ENCODE results near the gene NPTXR. TPM values are rescaled to one million over a fixed set of nuclear protein-coding genes. Genes with fewer than 3 reads are reported as not detected.

NPTXR gene
- total RNA-seq, 1 donor from 2014 or later: 1.7 TPM

DNA sequence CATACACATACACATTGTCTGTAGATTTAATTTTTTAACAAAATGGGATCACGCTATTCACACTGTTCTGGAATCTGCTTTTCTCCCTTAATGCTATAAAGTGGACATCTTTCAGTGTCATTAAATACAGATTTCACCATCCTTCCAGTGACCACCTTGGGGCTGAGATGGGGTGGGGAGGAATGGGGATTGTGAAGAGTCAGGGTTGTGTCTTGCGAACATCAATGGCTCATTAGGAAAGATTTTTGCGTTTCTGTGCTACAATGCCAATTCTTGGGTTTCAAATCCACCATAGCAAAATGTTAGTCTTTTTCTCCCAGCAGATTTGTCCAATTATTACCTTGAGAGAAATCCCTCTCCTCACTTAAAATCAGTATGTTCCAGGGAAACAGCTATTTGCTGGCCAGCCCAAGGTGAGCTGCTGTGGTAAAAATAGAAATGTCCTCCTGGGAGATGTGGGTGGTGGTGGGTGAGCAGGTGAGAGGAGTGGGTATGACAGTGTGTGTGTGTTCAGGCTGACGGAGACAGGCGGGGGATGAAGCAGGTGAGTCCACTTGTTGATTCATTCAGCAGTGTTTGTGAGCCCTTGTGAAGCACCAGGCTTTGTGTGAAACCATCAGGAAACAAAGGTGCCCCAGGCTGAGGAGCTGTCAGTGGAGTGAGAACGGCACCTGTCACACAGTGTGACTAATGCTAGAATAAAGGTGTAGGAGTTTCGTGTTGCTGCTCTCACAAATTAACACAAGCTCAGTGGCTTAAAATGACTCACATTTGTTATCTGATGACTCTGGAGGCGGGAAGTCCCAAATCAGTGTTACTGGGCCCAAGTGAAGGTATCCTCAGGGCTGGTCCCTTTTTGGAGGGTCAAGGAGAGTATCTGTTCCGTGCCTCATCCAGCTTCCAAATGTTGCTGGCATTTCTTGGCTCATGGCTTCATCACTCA is 29.9 kb upstream of the NPTXR start:
- intact Hi-C loops (cut with micrococcal nuclease): loop anchor here (1.0 to 5.0 kb wide), 3 partner anchors 54 to 116 kb away; partner anchors contain the start of gene SUN2
- peaks cover 34% of the 10 kb centered on the region for H3K4me1 Mint-ChIP-seq (ENCODE audit: low read depth)
- peaks cover 27% of the 10 kb centered on the region for H3K36me3 Mint-ChIP-seq (ENCODE audit: low read depth)
- H3K4me3 Mint-ChIP-seq (ENCODE audit: low read depth): peak overlapping the region; percentile 82
- H3K27ac Mint-ChIP-seq: peak overlapping the region; percentile 44
- no peaks in the 10 kb centered on the region for H3K9me3 Mint-ChIP-seq
- DNase-seq (ENCODE audit: low spot score): peak; percentile 43
- peaks cover 27% of the 10 kb centered on the region for H3K27me3 Mint-ChIP-seq (ENCODE audit: low read depth)

DNA sequence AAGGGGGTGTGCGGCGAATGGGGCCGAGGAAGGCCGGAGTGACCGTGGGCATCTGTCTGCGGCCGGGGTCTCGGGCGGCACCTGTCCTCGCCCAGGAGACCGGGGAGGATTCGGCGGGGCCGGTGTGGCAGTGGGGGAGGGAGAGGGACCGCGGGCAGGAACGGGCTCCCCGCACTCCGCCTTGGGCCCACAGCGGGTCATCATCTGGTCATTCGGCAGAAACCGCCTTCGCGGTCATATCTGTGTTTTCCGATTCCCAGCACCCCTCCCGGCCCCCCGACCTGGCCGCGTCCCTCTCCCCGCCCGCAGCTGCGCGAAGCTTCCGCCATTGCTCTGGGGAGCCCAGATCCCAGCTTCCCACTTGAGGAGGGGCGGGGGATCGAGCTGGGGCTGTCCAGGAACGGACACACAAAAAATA is 29.0 kb upstream of the NPTXR start:
- Mint-ChIP-seq H3K27me3 (ENCODE audit: low read depth) (peaks cover 24% of the 10 kb centered on the region), H3K4me1 (ENCODE audit: low read depth) (peaks cover 36% of the 10 kb centered on the region), H3K4me3 (ENCODE audit: low read depth) (peak overlapping the region; percentile 82), H3K36me3 (ENCODE audit: low read depth) (peaks cover 36% of the 10 kb centered on the region), H3K27ac (peak overlapping the region; percentile 53), H3K9me3 (no peaks in the 10 kb centered on the region)
- DNase-seq (ENCODE audit: low spot score): peak; percentile 17
- intact Hi-C loops (cut with micrococcal nuclease): loop anchor here (1.0 to 5.0 kb wide), 3 partner anchors 54 to 279 kb away; partner anchors contain the start of genes CBX7 and SUN2

DNA sequence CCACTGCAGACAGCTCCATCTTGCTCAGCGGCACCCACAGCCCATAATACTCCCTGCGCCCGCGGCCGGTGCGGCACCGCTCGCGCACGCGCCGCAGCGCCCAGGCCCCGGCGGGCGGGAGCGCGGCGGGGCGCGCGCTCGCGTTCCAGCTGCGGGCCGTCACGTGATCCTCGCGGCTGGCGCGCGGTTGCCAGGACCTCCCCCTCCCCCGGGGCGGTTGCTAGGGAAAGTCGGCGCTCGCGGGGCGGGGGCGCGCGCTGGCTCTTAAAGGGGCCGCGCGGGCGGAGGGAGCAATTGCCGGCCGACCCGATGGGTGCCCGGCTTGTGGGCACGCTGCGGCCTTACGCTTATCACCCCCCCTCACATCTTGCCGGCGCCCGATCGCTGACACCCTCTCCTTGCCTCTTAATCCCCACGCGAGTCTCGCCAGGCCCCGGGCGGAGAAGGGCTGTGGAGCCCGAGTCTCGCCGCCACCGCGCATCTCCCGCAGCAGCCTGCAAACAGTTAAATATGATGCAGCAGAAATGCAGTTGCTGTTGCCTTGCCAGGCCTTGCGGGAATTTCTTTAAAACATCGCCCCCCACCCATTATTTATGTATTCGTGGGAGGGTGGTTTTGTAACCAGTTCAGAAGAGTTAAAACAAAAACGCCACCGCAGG is 28.5 kb upstream of the NPTXR start, which contains the start of gene CBX6:
Gene CBX6 (minus strand): TSS at position 45 of the 659 bp plus-strand sequence. CDS start 26 bp downstream, at position 19.
- Mint-ChIP-seq H3K9me3 (no peaks in the 10 kb centered on the region), H3K4me1 (ENCODE audit: low read depth) (peaks cover 36% of the 10 kb centered on the region), H3K27me3 (ENCODE audit: low read depth) (peaks cover 23% of the 10 kb centered on the region), H3K4me3 (ENCODE audit: low read depth) (peak within 1 kb of the TSS; percentile 91), H3K27ac (peak within 1 kb of the TSS; percentile 80), H3K36me3 (ENCODE audit: low read depth) (peaks cover 40% of the 10 kb centered on the region)
- intact Hi-C loops (cut with micrococcal nuclease): loop anchor here (1.0 to 5.0 kb wide), 3 partner anchors 55 to 280 kb away; partner anchors contain the start of genes CBX7 and SUN2
- DNase-seq (ENCODE audit: low spot score): peak; percentile 92

DNA sequence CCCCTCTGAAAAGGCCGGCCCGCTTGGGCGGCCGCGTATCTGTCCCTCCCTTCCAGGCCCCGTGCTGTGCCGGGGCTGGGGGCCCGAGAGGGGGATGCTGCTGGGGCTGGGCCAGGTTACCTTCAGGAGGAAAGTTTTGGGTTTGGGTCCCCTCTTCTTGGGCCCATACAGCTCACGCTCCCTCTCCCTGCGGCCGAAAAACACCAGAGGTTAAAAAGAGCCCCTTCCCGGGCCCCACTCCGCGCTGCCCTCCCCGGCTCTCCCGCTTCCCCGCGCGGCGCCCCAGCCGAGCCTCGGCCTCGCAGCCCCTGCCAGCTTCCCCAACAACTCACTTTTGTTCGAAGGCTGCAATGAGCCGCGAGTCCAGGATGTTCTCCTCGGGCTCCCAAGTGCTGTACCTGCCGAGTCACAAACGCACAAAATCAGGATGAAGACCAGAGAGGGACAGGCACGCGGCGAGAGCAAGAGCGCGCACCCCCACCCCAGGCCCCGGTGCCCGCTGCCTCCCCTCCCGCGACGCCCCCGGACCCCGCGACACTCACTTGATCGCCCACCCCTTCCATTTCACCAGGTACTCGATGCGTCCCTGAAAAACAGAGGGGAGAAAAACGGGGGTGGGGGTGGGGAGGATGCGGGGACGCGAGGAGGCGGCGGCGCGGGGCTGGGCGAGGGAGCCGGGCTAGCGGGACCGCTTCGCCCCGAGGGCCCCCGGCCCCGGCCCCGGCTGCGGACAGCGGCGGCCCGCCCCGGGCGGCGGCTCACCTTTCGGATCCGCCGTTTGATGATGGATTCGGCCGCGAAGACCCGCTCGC is 27.7 kb upstream of the NPTXR start:
- intact Hi-C loops (cut with micrococcal nuclease): loop anchor here (1.0 to 5.0 kb wide), 4 partner anchors 56 to 281 kb away; partner anchors contain the start of genes CBX7 and SUN2
- Mint-ChIP-seq H3K27ac (peak overlapping the region; percentile 80), H3K4me3 (ENCODE audit: low read depth) (peak overlapping the region; percentile 91), H3K27me3 (ENCODE audit: low read depth) (peaks cover 20% of the 10 kb centered on the region), H3K4me1 (ENCODE audit: low read depth) (peaks cover 36% of the 10 kb centered on the region), H3K9me3 (no peaks in the 10 kb centered on the region), H3K36me3 (ENCODE audit: low read depth) (peaks cover 40% of the 10 kb centered on the region)
- no peak for DNase-seq (ENCODE audit: low spot score)

DNA sequence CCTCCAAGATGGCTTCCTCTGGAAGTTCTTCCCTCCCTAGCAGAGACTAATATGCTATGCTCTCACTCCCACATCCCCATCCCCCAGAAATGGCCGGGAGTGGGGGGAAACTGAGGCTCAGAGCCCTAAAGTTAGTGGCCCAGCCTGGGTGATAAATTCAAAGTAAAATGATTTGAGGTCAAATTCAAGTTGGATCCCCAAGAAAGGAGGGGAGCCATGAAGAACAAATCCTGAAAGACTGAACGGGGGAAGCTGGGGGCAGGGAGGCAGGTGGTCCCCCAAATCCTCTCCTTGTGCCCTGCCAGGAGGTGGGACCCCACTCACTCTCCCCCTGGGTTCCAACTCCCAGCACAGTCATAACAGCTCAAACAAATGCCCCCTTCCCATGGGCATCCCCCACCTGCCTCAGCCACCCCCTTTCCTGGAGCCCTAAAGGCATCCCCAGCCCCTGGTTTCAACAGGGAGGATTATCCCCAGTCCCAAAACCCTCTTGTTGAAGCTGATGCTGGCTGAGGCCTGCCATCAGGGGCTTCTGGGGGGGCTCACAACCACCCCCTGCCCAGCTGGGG is 27.0 kb upstream of the NPTXR start:
- Mint-ChIP-seq H3K9me3 (no peaks in the 10 kb centered on the region), H3K4me3 (ENCODE audit: low read depth) (peak overlapping the region; percentile 91), H3K27ac (peak overlapping the region; percentile 80), H3K27me3 (ENCODE audit: low read depth) (peaks cover 14% of the 10 kb centered on the region), H3K4me1 (ENCODE audit: low read depth) (peaks cover 36% of the 10 kb centered on the region), H3K36me3 (ENCODE audit: low read depth) (peaks cover 41% of the 10 kb centered on the region)
- intact Hi-C loops (cut with micrococcal nuclease): loop anchor here (1.0 to 5.0 kb wide), 5 partner anchors 56 to 246 kb away; partner anchors contain the start of gene SUN2
- no peak for DNase-seq (ENCODE audit: low spot score)

DNA sequence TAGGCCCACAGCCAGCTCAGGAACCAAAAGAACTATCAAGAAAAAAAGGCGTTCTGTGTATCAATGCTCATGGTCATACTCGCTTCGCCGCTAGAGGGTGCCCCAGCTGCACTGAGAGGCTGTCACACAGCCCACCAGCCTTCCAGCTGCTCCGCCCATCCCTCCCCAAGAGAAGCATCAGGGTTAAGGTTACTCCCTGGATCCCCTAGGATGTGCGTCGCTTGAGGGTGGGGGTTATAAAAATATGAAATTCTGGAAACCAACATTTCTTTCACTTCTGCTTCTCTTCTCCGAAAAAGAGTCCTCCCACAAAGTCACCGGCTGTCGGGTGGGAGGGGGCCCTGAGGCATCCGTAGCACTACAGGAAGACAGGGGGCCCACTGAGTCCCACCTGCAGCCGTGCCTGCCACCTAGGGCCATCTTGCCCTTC is 26.5 kb upstream of the NPTXR start:
- H3K4me1 Mint-ChIP-seq (ENCODE audit: low read depth): peaks cover 38% of the 10 kb centered on the region
- DNase-seq (ENCODE audit: low spot score): peak; percentile 79
- intact Hi-C loops (cut with micrococcal nuclease): loop anchor here (1.0 to 5.0 kb wide), 5 partner anchors 57 to 246 kb away; partner anchors contain the start of gene SUN2
- no peaks in the 10 kb centered on the region for H3K9me3 Mint-ChIP-seq
- peaks cover 14% of the 10 kb centered on the region for H3K27me3 Mint-ChIP-seq (ENCODE audit: low read depth)
- H3K36me3 Mint-ChIP-seq (ENCODE audit: low read depth): peaks cover 46% of the 10 kb centered on the region
- H3K4me3 Mint-ChIP-seq (ENCODE audit: low read depth): peak overlapping the region; percentile 91
- peak overlapping the region; percentile 80 for H3K27ac Mint-ChIP-seq

DNA sequence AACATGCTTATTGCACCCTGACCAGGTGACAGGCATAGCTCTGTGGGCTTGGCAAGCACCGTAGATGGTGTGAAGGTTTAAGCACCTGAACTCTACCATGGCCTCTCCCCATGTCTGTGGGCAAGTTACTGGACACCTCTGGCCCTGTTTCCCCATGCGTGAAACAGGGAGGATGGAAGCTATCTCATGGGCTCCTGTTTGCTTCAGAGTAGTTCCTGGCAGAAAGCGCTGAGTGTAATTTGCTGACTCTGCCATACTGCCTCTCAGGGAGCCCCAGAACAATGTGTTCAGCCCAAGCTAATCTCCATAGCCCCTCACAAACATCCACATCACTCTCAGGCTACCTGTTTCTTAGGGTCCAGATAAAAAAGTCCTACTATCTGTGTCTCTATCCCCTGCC is 25.8 kb upstream of the NPTXR start:
- Mint-ChIP-seq H3K9me3 (no peaks in the 10 kb centered on the region), H3K27ac (no peak overlapping the region), H3K36me3 (ENCODE audit: low read depth) (peaks cover 47% of the 10 kb centered on the region), H3K4me3 (ENCODE audit: low read depth) (peak overlapping the region; percentile 91), H3K4me1 (ENCODE audit: low read depth) (peaks cover 35% of the 10 kb centered on the region), H3K27me3 (ENCODE audit: low read depth) (peaks cover 8% of the 10 kb centered on the region)
- DNase-seq (ENCODE audit: low spot score): no peak
- intact Hi-C loops (cut with micrococcal nuclease): loop anchor here (1.0 to 5.0 kb wide), 5 partner anchors 58 to 247 kb away; partner anchors contain the start of gene SUN2

DNA sequence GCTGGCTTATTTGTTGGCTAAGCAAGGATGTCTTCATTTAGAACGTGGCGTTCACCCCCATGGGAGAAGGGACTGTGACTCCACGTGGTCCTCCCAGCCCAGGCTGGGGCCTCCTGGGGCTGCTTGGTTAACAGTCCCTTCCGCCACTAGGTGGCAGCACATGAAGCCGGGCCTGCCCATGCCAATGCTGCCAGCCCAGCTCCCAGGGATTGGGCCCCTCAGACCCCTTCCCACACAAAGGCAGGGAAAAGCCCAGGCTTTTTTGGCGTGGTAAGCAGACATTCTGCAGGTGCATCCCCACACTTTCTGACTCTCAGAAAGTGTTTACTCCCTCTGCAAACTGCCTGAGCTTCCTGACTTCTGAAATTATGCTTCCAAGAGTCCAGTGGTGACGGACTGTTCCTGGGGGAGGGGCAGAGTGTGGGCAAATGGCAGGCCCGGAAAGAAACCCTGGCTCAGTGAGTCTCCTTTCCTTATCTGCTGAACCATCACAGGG is 25.1 kb upstream of the NPTXR start:
- intact Hi-C loops (cut with micrococcal nuclease): no loop called here
- peak; percentile 70 for DNase-seq (ENCODE audit: low spot score)
- peaks cover 8% of the 10 kb centered on the region for H3K27me3 Mint-ChIP-seq (ENCODE audit: low read depth)
- H3K4me3 Mint-ChIP-seq (ENCODE audit: low read depth): no peak overlapping the region
- H3K4me1 Mint-ChIP-seq (ENCODE audit: low read depth): peaks cover 30% of the 10 kb centered on the region
- peaks cover 47% of the 10 kb centered on the region for H3K36me3 Mint-ChIP-seq (ENCODE audit: low read depth)
- H3K27ac Mint-ChIP-seq: peak overlapping the region; percentile 62
- H3K9me3 Mint-ChIP-seq: no peaks in the 10 kb centered on the region

DNA sequence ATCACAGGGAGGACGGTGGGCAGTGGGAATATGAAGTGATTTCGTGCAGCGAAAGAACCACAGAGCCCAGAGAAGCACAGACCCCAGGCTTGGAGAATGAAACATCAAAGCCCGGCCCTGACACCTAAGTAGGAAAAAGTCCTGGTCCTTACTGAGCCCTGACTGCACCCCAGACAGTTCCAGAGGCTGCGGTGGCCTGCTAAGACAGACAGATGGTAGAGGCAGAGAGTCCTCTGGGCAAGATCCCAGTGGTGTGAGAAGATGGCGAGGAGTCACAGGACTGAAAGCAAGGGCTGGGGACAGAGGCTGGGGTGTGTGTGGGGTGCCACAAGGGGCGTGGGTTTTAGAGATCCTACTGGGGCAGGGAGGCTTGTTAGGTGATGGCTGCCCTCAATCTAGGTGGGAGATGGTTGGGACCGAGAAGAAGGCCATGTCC is 24.5 kb upstream of the NPTXR start:
- Mint-ChIP-seq H3K9me3 (no peaks in the 10 kb centered on the region), H3K4me1 (ENCODE audit: low read depth) (peaks cover 24% of the 10 kb centered on the region), H3K36me3 (ENCODE audit: low read depth) (peaks cover 47% of the 10 kb centered on the region), H3K4me3 (ENCODE audit: low read depth) (no peak overlapping the region), H3K27ac (peak overlapping the region; percentile 62), H3K27me3 (ENCODE audit: low read depth) (peaks cover 5% of the 10 kb centered on the region)
- no peak for DNase-seq (ENCODE audit: low spot score)
- intact Hi-C loops (cut with micrococcal nuclease): no loop called here

DNA sequence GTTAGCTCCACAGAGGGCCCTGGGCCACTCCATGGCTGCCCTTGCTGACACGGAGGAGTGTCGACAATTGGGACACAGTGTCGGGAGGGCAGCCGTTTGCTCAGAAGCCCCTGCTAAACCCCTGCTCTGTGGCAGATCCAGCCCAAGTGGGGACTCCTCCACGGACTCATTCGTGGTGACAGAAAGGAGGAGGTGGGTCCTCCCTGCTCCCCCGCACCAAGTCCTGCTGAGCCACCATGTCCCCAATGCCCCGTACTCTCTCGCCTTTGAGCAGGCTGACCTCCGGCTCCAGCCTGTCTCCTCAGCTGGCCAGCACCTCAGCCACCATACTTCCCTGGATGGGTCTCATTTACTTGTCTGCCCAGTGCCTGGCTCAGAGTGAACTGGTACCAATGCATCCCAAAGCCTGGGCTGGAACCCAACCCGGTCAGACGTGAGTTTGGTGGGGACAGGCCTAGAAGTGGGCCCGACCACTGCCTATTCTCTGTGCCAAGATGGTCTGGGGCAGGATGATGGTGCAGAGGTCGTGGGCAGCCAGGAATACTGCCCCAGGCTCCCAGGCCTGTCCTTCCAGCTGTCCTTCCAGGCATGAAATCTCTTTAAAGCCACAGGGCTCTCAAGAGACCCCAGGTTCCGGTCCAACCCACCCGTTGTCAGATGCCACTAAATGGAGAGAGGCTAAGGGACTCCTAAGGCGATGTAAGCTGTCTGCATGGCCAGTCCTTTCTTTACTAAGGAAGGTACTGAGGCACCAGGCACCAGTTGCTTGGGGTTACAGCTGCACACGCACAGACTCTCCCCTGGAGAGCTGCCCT is 23.9 kb upstream of the NPTXR start:
- Mint-ChIP-seq H3K4me3 (ENCODE audit: low read depth) (no peak overlapping the region), H3K9me3 (no peaks in the 10 kb centered on the region), H3K27me3 (ENCODE audit: low read depth) (peaks cover 3% of the 10 kb centered on the region), H3K4me1 (ENCODE audit: low read depth) (peaks cover 21% of the 10 kb centered on the region), H3K36me3 (ENCODE audit: low read depth) (peaks cover 47% of the 10 kb centered on the region), H3K27ac (no peak overlapping the region)
- no peak for DNase-seq (ENCODE audit: low spot score)
- intact Hi-C loops (cut with micrococcal nuclease): no loop called here

DNA sequence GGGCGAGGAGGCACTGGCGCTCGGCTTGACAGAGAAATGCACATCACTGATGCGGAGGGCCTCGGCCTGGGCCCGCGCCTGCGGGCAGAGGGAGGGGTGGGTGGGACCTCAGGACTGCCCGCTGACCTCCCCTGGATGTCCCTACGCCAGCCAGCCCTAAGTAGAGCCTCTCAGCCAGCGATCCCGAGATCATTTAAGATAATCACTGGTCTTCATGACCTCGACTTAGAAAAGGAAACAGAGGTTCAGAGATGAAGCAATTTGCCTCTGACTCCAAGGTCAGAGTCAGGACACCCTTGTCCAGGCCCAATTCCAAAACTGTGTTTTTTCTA is 23.3 kb upstream of the NPTXR start:
- Mint-ChIP-seq H3K36me3 (ENCODE audit: low read depth) (peaks cover 47% of the 10 kb centered on the region), H3K4me1 (ENCODE audit: low read depth) (peaks cover 18% of the 10 kb centered on the region), H3K9me3 (no peaks in the 10 kb centered on the region), H3K4me3 (ENCODE audit: low read depth) (no peak overlapping the region), H3K27me3 (ENCODE audit: low read depth) (no peaks in the 10 kb centered on the region), H3K27ac (no peak overlapping the region)
- intact Hi-C loops (cut with micrococcal nuclease): no loop called here
- no peak for DNase-seq (ENCODE audit: low spot score)

All from activated T-helper 2 cell treated with anti-CD3 and anti-CD28 coated beads, Interferon-gamma antibody, Interleukin-2, Interleukin-4, amounts not matched to agents 10 μg/mL and 5 μg/mL and 100 μg/mL, durations not matched to agents 14 hours and 24 hours and 36 hours (primary cell).